Smooth muscle cell of the brain vasculature (primary cell): ENCODE data around the gene ANKRD27.

ENCODE experiments used
- DNase-seq: peaks from one replicate; pipeline ENCODE4 v3.0.0-alpha.2; 2012; ENCODE audit warnings: low read depth, low spot score

ANKRD27 gene

GRCh38 chr19:32555786-32556185 lies 119.2 kb downstream of the ANKRD27 start:
- DNase-seq: no peak

- no peak for DNase-seq
Observed at GRCh38 chr19:32550666-32551065, 124.3 kb downstream of the ANKRD27 start.
